T-helper 22 cell (primary cell): ENCODE results near the gene TLK2.
"Not testable (repeated sequence)": the region's sequence is repeated elsewhere in the genome, so short reads cannot be mapped to it uniquely, and the experiment has no call there.

ENCODE experiments used
- DNase-seq: peaks from one replicate; pipeline ENCODE4 v3.0.0-alpha.2; 2020; ENCODE audit warnings: low read depth

Gene TLK2

GRCh38 chr17:62601471-62601870 lies 122.8 kb downstream of the TLK2 start:
- DNase-seq: no peak

- DNase-seq: not testable (repeated sequence)
Measured at GRCh38 chr17:62603783-62604182, 125.2 kb downstream of the TLK2 start.

- no peak for DNase-seq
Measured at GRCh38 chr17:62605588-62605987, 127.0 kb downstream of the TLK2 start.

GRCh38 chr17:62611292-62611691 lies 132.7 kb downstream of the TLK2 start:
- no peak for DNase-seq

GRCh38 chr17:62611728-62612127 lies 133.1 kb downstream of the TLK2 start:
- DNase-seq: no peak

- DNase-seq: not testable (repeated sequence)
Measured at GRCh38 chr17:62612289-62612688, 133.7 kb downstream of the TLK2 start.

- DNase-seq: not testable (repeated sequence)
Measured at GRCh38 chr17:62613095-62613494, 134.5 kb downstream of the TLK2 start.

- DNase-seq: no peak
Measured at GRCh38 chr17:62614142-62614541, 135.5 kb downstream of the TLK2 start.

- DNase-seq: no peak
Measured at GRCh38 chr17:62615503-62615902, 136.9 kb downstream of the TLK2 start.

- no peak for DNase-seq
Measured at GRCh38 chr17:62616993-62617893, 138.6 kb downstream of the TLK2 start.

- DNase-seq: no peak
Measured at GRCh38 chr17:62617894-62618472, 139.4 kb downstream of the TLK2 start.

- no peak for DNase-seq
Measured at GRCh38 chr17:62618647-62619416, 140.2 kb downstream of the TLK2 start.

GRCh38 chr17:62619417-62620155 lies 141.0 kb downstream of the TLK2 start:
- no peak for DNase-seq

GRCh38 chr17:62621223-62621622 lies 142.6 kb downstream of the TLK2 start:
- no peak for DNase-seq

GRCh38 chr17:62625184-62625869 lies 146.7 kb downstream of the TLK2 start:
- DNase-seq: no peak

- no peak for DNase-seq
Measured at GRCh38 chr17:62625870-62626200, 147.2 kb downstream of the TLK2 start.

- DNase-seq: no peak
Measured at GRCh38 chr17:62626719-62627218, 148.1 kb downstream of the TLK2 start.

- DNase-seq: no peak
Measured at GRCh38 chr17:62627219-62627903, 148.7 kb downstream of the TLK2 start, which contains the start of gene MRC2. MRC2 (plus strand) TSS chr17:62627670; CDS start chr17:62627803, 133 bp downstream.

GRCh38 chr17:62627904-62628633 lies 149.4 kb downstream of the TLK2 start:
- DNase-seq: no peak
